NCI-H2107 treated with DMSO at 0.1 percent for 48 hours (cell line): Measurements from ENCODE around the gene ST7.
A peak's percentile ranks its signal among the peaks of the same experiment; 100 is the strongest.
"Not testable (repeated sequence)": the region's sequence is repeated elsewhere in the genome, so short reads cannot be mapped to it uniquely, and the experiment has no call there.

ENCODE experiments used
- DNase-seq: peaks from one replicate; lab custom pipeline; 2025; ENCODE audit not compliant: unreplicated experiment; lab: John Stamatoyannopoulos, UW

The ST7 gene

GRCh38 chr7:117120321-117120720 lies 167.0 kb downstream of the ST7 start:
- not testable (repeated sequence) for DNase-seq

GRCh38 chr7:117122036-117122435 lies 168.7 kb downstream of the ST7 start:
- DNase-seq: not testable (repeated sequence)

GRCh38 chr7:117122536-117122935 lies 169.2 kb downstream of the ST7 start:
- no peak for DNase-seq

GRCh38 chr7:117123311-117123926 lies 170.1 kb downstream of the ST7 start:
- DNase-seq: no peak

- peak; percentile 21 for DNase-seq
Measured at GRCh38 chr7:117124591-117125220, 171.4 kb downstream of the ST7 start.

GRCh38 chr7:117126676-117127075 lies 173.4 kb downstream of the ST7 start:
- DNase-seq: no peak

GRCh38 chr7:117127585-117128168 lies 174.4 kb downstream of the ST7 start:
- DNase-seq: peak; percentile 66

- DNase-seq: no peak
Measured at GRCh38 chr7:117129521-117129955, 176.2 kb downstream of the ST7 start.

GRCh38 chr7:117130262-117130661 lies 177.0 kb downstream of the ST7 start:
- DNase-seq: no peak

GRCh38 chr7:117132321-117133120 lies 179.2 kb downstream of the ST7 start:
- DNase-seq: no peak

- DNase-seq: no peak
Measured at GRCh38 chr7:117133125-117133524, 179.8 kb downstream of the ST7 start.

GRCh38 chr7:117134411-117134810 lies 181.1 kb downstream of the ST7 start:
- no peak for DNase-seq

- no peak for DNase-seq
Measured at GRCh38 chr7:117134889-117135552, 181.7 kb downstream of the ST7 start.

GRCh38 chr7:117135553-117135891 lies 182.2 kb downstream of the ST7 start:
- DNase-seq: no peak

- DNase-seq: no peak
Measured at GRCh38 chr7:117137868-117138267, 184.6 kb downstream of the ST7 start.

- no peak for DNase-seq
Measured at GRCh38 chr7:117138495-117138894, 185.2 kb downstream of the ST7 start.

- DNase-seq: no peak
Measured at GRCh38 chr7:117138981-117139380, 185.7 kb downstream of the ST7 start.

GRCh38 chr7:117139397-117139984 lies 186.2 kb downstream of the ST7 start:
- DNase-seq: no peak

GRCh38 chr7:117140921-117141320 lies 187.6 kb downstream of the ST7 start:
- no peak for DNase-seq

- no peak for DNase-seq
Measured at GRCh38 chr7:117143066-117143465, 189.8 kb downstream of the ST7 start.

- DNase-seq: no peak
Measured at GRCh38 chr7:117143580-117143979, 190.3 kb downstream of the ST7 start.
